Natural killer cell (primary cell): ENCODE results near the gene LAIR2. TPM values are rescaled to one million over a fixed set of nuclear protein-coding genes. Genes with fewer than 3 reads are reported as not detected.
"Not testable (repeated sequence)": the region's sequence is repeated elsewhere in the genome, so short reads cannot be mapped to it uniquely, and the experiment has no call there.

Source experiments
- ATAC-seq, 3 donors: fragments of 150-1000 bp in 2 of 3; fragments of 200-7000 bp in 1 of 3; cut with Tn5 transposase; 1 replicate in 1 of 3; 2 replicates in 2 of 3; pipeline ENCODE4 v1.10.0; 2021; ENCODE audit warnings: mild to moderate bottlenecking in 2 of 3, moderate library complexity in 2 of 3
- DNase-seq, 2 donors: peaks; one replicate each; pipeline versions ENCODE4 v3.0.0 to v3.0.0-alpha.2; 2013 to 2021; ENCODE audit warnings: mixed read lengths in 1 of 2
- H3K27ac ChIP-seq: one replicate; pipeline ENCODE4 v1.5.1; 2013; ENCODE audit warnings: mild to moderate bottlenecking, low read length
- H3K27me3 ChIP-seq: one replicate; pipeline ENCODE4 v1.6.1; 2013; ENCODE audit warnings: low read length; ENCODE audit not compliant: control insufficient read depth, insufficient read depth
- H3K36me3 ChIP-seq: one replicate; pipeline ENCODE4 v1.6.1; 2013; ENCODE audit warnings: low read length; ENCODE audit not compliant: control insufficient read depth, insufficient read depth
- H3K4me1 ChIP-seq: one replicate; pipeline ENCODE4 v1.6.1; 2013; ENCODE audit warnings: low read length; ENCODE audit not compliant: control insufficient read depth, insufficient read depth
- H3K4me3 ChIP-seq: one replicate; pipeline ENCODE4 v1.5.1; 2013; ENCODE audit warnings: low read length
- H3K9me3 ChIP-seq: one replicate; pipeline ENCODE4 v1.6.1; 2013; ENCODE audit warnings: low read length; ENCODE audit not compliant: control insufficient read depth, insufficient read depth
- H3K27ac Mint-ChIP-seq, 2 donors: one replicate each; pipeline ENCODE4 v1.8.0; 2022; ENCODE audit warnings: mild to moderate bottlenecking in 2 of 2, mixed read lengths in 2 of 2, moderate library complexity in 1 of 2
- H3K27me3 Mint-ChIP-seq, 2 donors: one replicate each; pipeline ENCODE4 v1.8.0; 2022; ENCODE audit warnings: low read depth in 2 of 2, mixed read lengths in 2 of 2
- H3K36me3 Mint-ChIP-seq: one replicate; pipeline ENCODE4 v1.8.0; 2022; ENCODE audit warnings: mixed read lengths
- H3K4me1 Mint-ChIP-seq, 2 donors: one replicate each; pipeline ENCODE4 v1.8.0; 2022; ENCODE audit warnings: mixed read lengths in 2 of 2
- H3K4me3 Mint-ChIP-seq: one replicate; pipeline ENCODE4 v1.8.0; 2022; ENCODE audit warnings: mild to moderate bottlenecking, moderate library complexity, mixed read lengths
- H3K9me3 Mint-ChIP-seq, 2 donors: one replicate each; pipeline ENCODE4 v1.8.0; 2022; ENCODE audit warnings: mixed read lengths in 2 of 2
- CTCF ChIP-seq: fragments of 200-600 bp; IDR thresholded peaks from one replicate; pipeline ENCODE4 v1.8.0; 2022; ENCODE audit warnings: antibody characterized with exemption
- WGBS: methylation state at CpG from one replicate; pipeline ENCODE4 v1.1.7; 2013; ENCODE audit warnings: missing lambda C conversion rate; ENCODE audit not compliant: insufficient coverage; 5-methylcytosine and 5-hydroxymethylcytosine counted together
- intact Hi-C: fragments of 100-400 bp; cut with micrococcal nuclease; formaldehyde crosslinking; loops from one replicate; pipeline ENCODE4 v1.14.2; 2022
- total RNA-seq, 4 donors: library from RNA; stranded (reverse); fragments of 120-200 nt in 1 of 4; gene quantifications; one replicate each; pipeline versions ENCODE4 v1.2.3 to v1.2.4, GENCODE V29; 2013 to 2022

The LAIR2 gene
- total RNA-seq, 3 donors from 2014 or later (not counting 1 experiment from before 2014, with no cell fraction given) = 44.1 to 67.7 (median 53.3) TPM

- H3K4me3 Mint-ChIP-seq = peak overlapping the region; percentile 35
- H3K36me3 Mint-ChIP-seq, H3K27me3 ChIP-seq, H3K27ac Mint-ChIP-seq, intact Hi-C loops, H3K36me3 ChIP-seq, H3K9me3 ChIP-seq, H3K9me3 Mint-ChIP-seq, H3K27ac ChIP-seq: not testable (repeated sequence)
- H3K27me3 Mint-ChIP-seq = peaks cover 15 to 18% of the 10 kb centered on the region in 2 donors
- Histone ChIP-seq H3K4me1 (peaks cover 23% of the 10 kb centered on the region), H3K4me3 (peak overlapping the region; percentile 31)
- DNase-seq = peak in 1 of 2 donors; percentile 44
- 24% methylated on average over 5 of the region's 15 CpGs for WGBS
- H3K4me1 Mint-ChIP-seq = peaks cover 31 to 36% of the 10 kb centered on the region in 2 donors
- peak; percentile 47 to 59 (median 55) for ATAC-seq
Observed at GRCh38 chr19:54497747-54498450, 4.7 kb upstream of the LAIR2 start.

- H3K27me3 ChIP-seq, H3K27ac ChIP-seq, H3K36me3 ChIP-seq, intact Hi-C loops, H3K9me3 Mint-ChIP-seq, H3K36me3 Mint-ChIP-seq, H3K27ac Mint-ChIP-seq, H3K4me3 Mint-ChIP-seq, DNase-seq, H3K9me3 ChIP-seq: not testable (repeated sequence)
- Histone ChIP-seq H3K4me3 (peak overlapping the region; percentile 31), H3K4me1 (peaks cover 27% of the 10 kb centered on the region)
- peaks cover 35 to 38% of the 10 kb centered on the region in 2 donors for H3K4me1 Mint-ChIP-seq
- H3K27me3 Mint-ChIP-seq = peaks cover 15% of the 10 kb centered on the region in 2 donors
- WGBS = 86% methylated on average over 7 of the region's 9 CpGs
- peak in 1 of 3 donors; percentile 6 for ATAC-seq
Observed at GRCh38 chr19:54498451-54498772, 4.2 kb upstream of the LAIR2 start.

- peak overlapping the region; percentile 87 to 91 for H3K27ac Mint-ChIP-seq
- Histone ChIP-seq H3K27ac (peak overlapping the region; percentile 77), H3K4me1 (peaks cover 59% of the 10 kb centered on the region)
- H3K27me3 Mint-ChIP-seq, H3K9me3 Mint-ChIP-seq, DNase-seq, H3K9me3 ChIP-seq, intact Hi-C loops, H3K36me3 Mint-ChIP-seq, H3K36me3 ChIP-seq, H3K27me3 ChIP-seq, H3K4me3 ChIP-seq: not testable (repeated sequence)
- H3K4me1 Mint-ChIP-seq = peaks cover 54 to 62% of the 10 kb centered on the region in 2 donors
- 31% methylated on average over 2 of the region's 4 CpGs for WGBS
- peak; percentile 20 to 24 (median 24) for ATAC-seq
- peak overlapping the region; percentile 86 for H3K4me3 Mint-ChIP-seq
Observed at GRCh38 chr19:54505542-54505941, 2.9 kb downstream of the LAIR2 start.

GRCh38 chr19:54506079-54506478, 3.4 kb downstream of the LAIR2 start:
- H3K4me1 Mint-ChIP-seq = peaks cover 54 to 62% of the 10 kb centered on the region in 2 donors
- H3K36me3 ChIP-seq = no peaks in the 10 kb centered on the region
- H3K27me3 ChIP-seq = no peaks in the 10 kb centered on the region
- H3K4me1 ChIP-seq = peaks cover 59% of the 10 kb centered on the region
- TF ChIP-seq CTCF = no peak
- ATAC-seq (no peak), DNase-seq (no peak)
- H3K27me3 Mint-ChIP-seq = peaks cover 0 to 5% of the 10 kb centered on the region in 2 donors
- H3K27ac Mint-ChIP-seq = peak overlapping the region; percentile 87 to 91
- no peaks in the 10 kb centered on the region for H3K9me3 ChIP-seq
- WGBS = 74% methylated on average over 10 of the region's 10 CpGs
- H3K4me3 Mint-ChIP-seq = peak overlapping the region; percentile 90
- peak overlapping the region; percentile 0 for H3K4me3 ChIP-seq
- peaks cover 6% of the 10 kb centered on the region for H3K36me3 Mint-ChIP-seq
- peak overlapping the region; percentile 77 for H3K27ac ChIP-seq
- peaks cover 0 to 3% of the 10 kb centered on the region in 2 donors for H3K9me3 Mint-ChIP-seq
- intact Hi-C loops = no loop called here

- H3K27me3 ChIP-seq, H3K4me3 ChIP-seq, H3K9me3 ChIP-seq, H3K27me3 Mint-ChIP-seq, intact Hi-C loops, H3K36me3 ChIP-seq, DNase-seq, H3K36me3 Mint-ChIP-seq, H3K9me3 Mint-ChIP-seq: not testable (repeated sequence)
- 74% methylated on average over 8 of the region's 15 CpGs for WGBS
- ATAC-seq = peak; percentile 64 to 72 (median 68)
- peaks cover 53 to 61% of the 10 kb centered on the region in 2 donors for H3K4me1 Mint-ChIP-seq
- H3K4me3 Mint-ChIP-seq = peak overlapping the region; percentile 90
- Histone ChIP-seq H3K4me1 (peaks cover 59% of the 10 kb centered on the region), H3K27ac (peak overlapping the region; percentile 77)
- H3K27ac Mint-ChIP-seq = peak overlapping the region; percentile 87 to 91
Observed at GRCh38 chr19:54507038-54507717, 4.5 kb downstream of the LAIR2 start.
